ENCODE measurements around the gene SIL1.
"Not testable (repeated sequence)": the region's sequence is repeated elsewhere in the genome, so short reads cannot be mapped to it uniquely, and the experiment has no call there.

Gene SIL1

DNA sequence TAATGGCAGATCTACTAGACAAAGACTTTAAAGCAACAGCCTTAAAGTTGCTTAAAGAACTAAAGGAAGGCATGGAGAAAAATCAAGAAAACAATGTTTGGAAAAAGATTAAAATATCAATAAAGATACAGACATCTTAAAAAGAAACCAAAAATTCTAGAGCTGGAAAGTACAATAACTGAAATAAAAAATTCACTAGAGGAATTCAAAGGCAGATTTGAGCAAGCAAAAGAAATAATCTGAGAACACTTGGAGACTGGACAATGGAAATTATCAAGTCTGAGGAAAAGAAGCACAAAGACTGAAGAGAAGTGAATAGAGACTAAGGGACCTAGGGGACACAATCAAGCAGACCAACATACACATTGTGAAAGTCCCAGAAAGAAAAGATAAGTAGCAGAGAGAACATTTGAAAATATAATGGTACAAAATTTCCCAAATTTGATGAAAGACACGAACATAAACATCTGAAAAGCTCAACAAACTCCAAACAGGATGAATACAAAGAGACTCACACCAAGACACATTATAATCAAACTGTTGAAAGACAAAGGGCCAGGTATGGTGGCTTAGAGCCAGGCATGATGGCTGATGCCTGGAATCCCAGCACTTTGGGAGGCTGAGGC, 26.3 kb downstream of the SIL1 start:
- DNase-seq = no peak

DNA sequence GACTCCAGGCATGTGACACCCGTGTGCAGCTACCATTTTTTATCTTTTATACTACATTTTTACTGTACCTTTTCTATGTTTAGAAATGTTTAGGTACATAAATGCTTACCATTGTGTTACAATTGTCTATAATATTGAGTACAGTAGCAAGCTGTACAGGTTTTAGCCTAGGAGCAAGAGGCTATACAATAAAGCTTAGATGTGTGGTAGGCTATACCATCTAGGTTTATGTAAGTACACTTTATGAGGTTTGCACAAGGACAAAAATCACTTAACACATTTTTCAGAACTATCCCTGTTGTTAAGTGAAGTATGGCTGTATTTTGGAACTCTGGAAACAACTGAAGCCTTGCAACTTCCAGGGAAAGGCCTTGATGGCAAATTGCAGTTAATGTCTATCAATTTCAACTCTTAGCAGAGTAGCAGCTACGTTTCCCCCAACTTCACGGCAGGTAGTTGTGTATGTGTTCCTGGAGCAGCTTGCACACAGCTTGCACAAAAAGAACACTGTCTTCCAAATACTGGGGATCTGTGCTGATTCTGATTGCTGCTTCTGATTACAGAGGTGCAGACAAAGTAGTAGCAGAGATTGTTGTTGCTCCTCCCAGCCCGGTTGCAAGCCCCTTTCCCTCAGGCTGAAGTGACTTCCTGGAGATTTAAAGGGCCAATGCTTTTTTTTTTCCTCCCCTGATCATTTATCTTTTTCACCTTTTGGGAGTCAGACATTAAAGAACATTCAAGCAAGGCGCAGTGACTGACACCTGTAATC, 30.0 kb downstream of the SIL1 start:
- DNase-seq = no peak

DNA sequence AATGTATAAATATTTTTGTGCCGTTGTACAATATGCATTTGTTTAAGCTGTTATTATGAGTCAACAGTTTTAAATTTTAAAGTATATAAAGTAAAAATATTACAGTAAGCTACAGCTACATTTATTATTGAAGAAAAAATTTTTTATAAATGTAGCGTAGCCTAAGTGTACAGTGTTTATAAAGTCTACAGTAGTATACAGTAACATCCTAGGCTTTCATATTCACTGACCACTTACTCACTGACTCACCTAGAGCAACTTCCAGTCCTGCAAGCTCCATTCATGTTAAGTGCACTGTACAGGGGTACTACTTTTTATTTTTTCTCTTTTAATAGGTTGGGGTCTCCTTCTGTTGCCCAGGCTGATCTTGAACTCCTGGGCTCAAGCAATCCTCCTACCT, 30.6 kb downstream of the SIL1 start:
- DNase-seq = no peak

GRCh38 chr5:139167063-139167462, 31.1 kb downstream of the SIL1 start:
- no peak for DNase-seq

DNA sequence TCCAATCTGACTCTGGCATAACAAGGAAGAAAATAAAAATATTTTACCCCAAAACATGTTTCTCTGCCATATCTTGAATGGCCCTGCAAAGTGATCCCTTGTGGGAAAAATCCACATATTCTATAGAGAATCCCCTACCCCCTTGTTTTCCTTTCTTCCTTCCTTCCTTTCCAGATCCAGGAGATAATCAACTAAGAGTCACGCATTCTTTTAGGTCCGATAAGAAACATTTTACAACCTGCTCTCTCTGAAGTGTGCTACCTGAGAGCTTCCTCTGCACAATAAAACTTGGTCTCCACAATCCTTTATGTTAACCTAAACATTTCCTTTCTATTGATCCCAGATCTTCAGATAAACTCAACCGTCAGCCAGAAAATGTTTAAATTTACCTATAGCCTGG, 33.3 kb downstream of the SIL1 start:
- not testable (repeated sequence) for DNase-seq

DNA sequence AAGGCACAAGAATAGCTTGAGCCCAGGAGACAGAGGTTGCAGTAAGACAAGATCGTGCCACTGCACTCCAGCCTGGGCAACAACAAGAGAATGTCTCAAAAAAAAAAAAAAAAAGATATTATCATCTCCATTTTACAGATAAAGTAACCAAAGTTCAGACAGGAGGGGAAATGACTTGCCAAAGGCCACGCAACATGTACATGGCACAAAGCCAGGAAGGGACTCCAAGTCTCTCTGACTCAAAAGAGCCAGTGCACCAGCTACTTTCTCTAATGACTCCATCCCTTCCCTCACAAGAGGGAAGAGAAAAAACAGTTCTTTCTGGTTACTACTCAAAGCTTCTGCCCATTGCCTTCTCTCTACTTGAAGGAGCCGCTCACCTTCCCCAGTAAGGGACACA, 34.1 kb downstream of the SIL1 start:
- no peak for DNase-seq

- no peak for DNase-seq
These were observed 35.7 kb downstream of the SIL1 start for GRCh38 chr5:139162448-139162847.

DNA sequence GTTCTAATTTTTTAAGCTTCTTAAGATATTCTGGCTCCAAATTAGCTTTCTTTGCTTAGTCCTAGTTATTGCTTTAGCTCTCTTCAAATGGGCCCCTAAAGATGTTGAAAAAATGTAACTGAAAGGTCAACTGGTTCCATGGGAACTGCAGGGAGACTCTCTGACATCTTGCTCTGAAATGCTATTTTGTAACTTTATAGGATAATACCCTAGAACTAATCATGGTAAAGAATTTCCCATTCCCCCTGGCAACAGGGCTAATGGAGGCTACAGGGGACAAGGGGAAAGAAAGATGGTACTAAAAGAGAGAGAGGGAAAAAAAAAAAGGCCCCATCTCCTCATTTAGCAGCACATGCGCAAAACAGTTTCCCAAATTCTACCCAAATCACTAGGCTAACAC, 39.4 kb downstream of the SIL1 start:
- DNase-seq = no peak

- no peak for DNase-seq
These were observed 40.6 kb downstream of the SIL1 start for GRCh38 chr5:139157556-139157955.

DNA sequence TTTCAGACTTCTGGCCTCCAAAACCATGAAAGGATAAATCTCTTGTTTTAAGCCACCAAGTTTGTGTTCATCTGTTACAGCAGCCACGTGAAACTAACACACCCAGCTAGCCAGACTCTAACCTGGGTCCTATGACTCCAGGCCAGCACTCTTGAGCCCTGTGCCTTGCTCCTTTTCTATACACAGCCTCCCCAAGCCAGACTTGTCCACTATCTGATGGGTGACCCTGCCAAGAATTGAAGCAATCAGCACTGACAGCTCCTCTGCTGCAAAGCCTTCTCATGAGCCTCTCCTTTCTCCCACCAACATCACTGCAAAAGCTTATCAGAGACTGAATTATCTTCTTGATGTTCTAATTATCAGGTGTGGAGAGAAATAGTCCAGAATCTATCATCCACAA, 41.4 kb downstream of the SIL1 start:
- no peak for DNase-seq

- DNase-seq = no peak
These were observed 42.8 kb downstream of the SIL1 start for GRCh38 chr5:139155333-139155732.

DNA sequence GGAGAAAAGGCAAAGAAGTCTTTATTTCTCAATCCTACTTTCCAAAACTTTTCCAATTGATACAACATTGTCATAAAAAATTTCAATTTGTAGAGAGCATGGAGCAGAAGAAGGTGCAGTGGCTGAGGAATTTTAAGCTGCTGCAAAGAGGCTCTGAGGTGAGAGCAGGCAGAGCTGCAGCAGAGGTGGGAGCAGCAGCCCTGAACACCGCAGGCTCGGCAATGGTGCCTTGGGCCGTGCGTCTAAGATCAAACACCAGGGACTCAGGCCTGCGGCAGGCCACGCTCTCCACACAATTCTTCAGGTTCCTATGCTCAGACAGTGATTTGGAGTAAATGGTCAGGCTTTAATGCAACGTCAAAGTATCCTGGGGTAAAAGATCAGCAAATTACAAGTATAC, 46.3 kb downstream of the SIL1 start:
- no peak for DNase-seq

GRCh38 chr5:139150367-139150999, 47.7 kb downstream of the SIL1 start:
- no peak for DNase-seq

DNA sequence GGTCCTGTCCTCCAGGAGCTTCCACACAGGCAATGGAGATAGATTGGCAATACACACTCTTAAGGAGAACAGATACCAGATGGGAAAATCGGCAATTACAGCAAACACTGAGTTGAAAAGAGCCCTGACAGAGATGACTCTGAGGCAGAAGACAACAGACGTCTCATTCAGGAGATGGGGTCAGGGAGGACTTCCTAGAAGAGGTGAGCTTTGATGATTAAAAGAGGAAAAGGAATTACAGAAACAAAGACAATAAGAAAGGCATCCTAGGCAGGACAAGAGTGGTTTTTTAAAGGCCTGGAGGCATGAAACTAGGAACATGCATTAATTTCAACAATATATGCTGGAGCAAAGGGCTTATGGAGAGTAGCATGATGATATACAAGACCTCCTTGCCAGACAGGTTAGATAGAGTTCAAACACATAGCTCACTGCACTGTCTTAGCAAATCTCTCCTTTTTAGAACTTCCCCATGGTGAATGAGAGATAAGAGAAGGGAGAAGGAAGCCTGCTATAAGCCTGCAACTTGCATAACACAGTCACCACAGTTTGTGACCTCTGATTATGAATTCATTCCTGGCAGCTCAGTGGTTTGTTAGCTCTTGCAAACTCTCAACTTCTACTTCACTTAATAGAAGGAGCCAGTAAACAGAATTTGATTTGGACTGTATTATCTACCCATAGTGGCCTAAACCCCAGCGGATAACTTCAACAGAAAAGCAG, 48.5 kb downstream of the SIL1 start:
- DNase-seq = no peak

DNA sequence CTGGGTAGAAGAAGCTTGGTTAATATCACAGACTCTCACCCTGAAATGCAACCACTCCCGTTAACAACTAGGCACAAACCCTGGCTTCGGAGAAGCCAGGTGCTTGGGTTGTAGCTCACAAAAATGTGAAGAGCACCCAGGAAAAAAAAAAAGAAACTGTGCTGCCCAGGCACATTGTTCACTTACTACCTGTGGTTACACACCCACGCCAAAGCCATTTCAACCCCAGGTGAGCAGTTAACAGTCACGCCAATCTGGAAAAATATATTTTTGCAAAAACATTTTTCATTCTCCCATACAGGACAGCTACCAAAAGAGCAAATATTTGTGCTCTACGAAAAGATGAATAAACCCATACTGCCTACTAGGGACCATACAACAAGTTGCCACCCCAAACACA, 49.2 kb downstream of the SIL1 start:
- DNase-seq = no peak

DNA sequence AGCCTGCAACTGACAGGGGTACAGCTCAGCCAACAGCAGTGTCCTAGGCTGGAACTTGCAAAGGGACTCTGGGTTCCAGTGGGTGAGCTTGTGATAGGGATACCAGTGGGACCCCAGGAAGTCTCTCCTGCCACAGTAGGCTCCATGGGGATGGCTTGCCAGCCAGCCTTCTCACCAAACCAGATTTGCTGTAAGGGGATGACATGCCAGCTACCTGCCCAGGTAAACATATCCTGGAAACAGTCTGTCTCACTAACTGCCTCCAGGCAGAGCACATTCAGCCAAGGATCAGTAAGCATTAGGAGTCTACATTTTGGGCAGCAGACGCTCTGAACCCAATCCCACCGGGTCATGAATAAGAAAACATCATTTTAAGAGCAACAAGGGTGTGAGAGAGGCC, 49.9 kb downstream of the SIL1 start:
- no peak for DNase-seq

DNA sequence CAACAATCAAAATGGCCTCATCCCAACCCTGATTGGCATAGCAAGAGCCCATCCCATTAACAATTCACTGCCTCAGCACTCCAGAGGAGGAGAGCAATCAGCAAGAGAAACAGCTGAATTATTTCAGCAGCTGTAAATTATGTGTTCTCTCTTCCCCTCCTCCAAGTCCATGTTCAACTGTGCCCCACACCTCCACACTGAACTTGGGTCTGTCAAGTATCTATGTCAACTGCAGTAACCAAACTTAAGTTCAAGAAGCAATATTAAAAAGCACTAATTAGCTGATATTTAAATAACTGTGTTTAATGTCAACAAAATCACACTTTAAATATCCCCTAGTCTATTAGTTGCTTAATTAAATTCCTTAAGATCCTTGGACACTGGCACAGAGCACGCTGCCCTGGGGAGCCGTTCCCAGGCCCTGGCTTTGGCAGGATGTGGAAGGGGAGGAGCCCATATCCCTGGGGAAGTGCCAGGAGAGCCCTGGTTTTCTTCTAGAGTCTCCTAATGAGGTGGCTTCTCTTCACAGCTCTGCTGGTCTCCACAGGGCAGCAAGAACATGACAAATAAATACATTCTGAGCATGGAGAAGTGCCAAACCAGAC, 50.6 kb downstream of the SIL1 start:
- no peak for DNase-seq

DNA sequence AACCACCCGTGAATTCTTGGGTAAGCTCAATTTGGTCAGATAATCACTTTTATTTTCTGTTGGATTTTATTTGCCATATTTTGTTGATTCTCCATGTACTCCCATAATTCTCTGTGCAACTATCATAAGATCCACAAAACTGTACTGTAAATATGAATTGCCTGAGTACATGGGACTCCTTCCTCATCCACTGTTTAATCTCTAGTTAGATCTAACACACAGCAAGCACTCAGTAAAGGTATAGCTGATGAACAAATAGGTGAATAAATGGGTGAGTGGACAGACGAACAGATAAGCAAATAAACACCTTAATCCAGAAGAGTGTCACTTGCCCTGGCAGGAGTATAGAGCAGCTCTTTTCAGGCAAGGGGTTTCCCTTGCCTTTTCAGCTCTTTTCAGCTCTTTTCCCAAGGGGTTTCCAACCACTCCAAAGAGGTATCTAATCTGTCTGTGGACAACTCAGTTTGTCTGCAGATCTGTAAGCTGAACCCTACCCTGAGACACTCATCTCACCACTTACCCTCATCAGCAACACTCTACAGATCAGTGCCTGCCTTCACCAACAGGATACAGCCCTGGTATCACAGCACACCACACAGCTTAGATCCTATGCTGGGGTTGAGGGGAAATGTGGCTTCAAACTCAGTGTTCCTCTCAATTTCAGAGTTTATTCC, 51.2 kb downstream of the SIL1 start:
- no peak for DNase-seq

- no peak for DNase-seq
These were observed 56.5 kb downstream of the SIL1 start for GRCh38 chr5:139141446-139142204.

- no peak for DNase-seq
These were observed 57.5 kb downstream of the SIL1 start for GRCh38 chr5:139140591-139141071.

DNA sequence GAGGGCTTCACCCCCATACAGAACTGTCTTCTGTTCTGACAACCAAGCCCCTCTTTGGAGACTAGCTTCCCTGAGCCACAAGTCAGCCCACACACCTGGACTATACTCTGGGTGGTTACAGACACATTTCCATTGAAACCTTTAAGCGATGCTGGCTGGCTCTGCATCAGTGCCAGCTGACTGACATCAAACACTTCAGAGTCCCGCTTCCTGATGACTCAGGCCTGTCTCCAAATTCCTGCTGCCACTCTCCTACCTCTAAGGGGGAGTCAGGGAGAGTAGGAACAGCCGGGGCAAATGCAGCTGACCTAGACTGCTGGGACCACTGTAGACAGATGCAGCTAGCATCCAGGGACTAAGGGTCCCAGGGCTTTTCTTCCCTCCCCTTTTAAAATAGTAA, 59.4 kb downstream of the SIL1 start:
- DNase-seq = no peak

DNA sequence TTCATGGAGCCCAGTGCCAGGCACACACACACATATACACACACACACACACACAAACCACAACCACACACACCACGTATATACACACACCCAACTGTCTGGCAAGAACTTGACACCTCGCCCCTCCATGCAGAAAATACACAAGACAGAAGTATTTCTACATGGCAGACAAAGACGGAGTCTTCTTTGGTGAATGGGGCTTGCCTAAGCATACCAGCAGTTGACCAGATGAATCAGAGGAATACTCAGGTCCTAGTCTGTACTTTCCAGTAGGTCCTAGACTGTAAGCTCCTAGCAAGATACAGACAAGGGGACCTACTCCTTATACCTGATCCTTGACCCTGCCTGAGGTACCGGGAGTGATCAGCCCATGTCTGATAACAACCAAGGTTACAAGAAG, 60.1 kb downstream of the SIL1 start:
- DNase-seq = no peak
